NCI-H82 treated with DMSO at 0.1 percent for 48 hours (cell line): ENCODE measurements around the gene CLPX.
"Not testable (repeated sequence)": the region's sequence is repeated elsewhere in the genome, so short reads cannot be mapped to it uniquely, and the experiment has no call there.

Source experiments
- DNase-seq: peaks from one replicate; lab custom pipeline; 2025; ENCODE audit not compliant: unreplicated experiment; lab: John Stamatoyannopoulos, UW

The CLPX gene

DNA sequence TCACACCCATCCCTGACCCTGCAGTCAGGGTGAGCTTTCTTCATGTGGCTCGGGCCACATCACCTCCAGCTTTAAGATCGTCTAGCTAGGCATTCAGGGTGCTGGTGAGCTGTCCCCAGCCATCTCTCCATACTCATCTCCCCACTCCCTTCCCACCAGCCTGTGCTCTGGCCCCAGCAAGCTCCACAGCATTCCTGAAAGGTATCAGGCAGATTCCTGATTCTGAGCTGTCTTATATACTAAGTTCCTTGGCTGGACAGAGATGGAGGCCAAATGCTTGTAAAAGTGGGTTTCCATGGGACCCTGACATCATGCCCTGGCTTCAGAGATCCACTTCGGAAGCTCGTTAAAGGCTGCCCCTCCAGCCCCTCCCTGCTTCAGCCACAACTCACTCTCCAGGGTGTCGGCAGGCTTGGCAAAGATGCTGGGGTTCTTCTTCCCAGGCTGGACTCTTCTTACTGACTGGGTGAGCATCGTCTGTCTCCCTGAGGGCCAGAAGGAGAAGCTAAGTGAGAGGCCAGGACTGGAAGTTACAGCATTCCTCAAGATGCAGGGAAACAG lies 22.2 kb upstream of the CLPX start:
- no peak for DNase-seq

DNA sequence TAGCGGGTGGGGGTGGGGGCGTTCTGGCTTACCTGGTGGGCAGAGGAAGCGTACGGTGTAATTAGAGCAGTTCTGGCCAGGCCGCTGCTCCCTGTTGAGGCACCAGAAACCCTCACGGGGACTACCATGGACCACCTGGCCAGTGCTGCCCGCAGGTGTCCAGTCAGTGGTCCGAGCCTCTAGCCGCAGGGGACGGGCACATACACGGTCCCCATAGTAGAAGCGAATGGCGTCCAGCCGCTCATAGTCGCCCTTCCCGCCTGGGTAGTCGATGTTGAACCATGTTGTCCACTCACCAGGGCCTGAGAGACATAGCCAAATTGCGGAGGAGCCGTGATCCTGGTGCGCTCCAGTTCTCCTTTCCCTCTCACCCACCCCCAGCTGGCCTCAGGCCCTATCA lies 21.6 kb upstream of the CLPX start:
- DNase-seq = no peak

DNA sequence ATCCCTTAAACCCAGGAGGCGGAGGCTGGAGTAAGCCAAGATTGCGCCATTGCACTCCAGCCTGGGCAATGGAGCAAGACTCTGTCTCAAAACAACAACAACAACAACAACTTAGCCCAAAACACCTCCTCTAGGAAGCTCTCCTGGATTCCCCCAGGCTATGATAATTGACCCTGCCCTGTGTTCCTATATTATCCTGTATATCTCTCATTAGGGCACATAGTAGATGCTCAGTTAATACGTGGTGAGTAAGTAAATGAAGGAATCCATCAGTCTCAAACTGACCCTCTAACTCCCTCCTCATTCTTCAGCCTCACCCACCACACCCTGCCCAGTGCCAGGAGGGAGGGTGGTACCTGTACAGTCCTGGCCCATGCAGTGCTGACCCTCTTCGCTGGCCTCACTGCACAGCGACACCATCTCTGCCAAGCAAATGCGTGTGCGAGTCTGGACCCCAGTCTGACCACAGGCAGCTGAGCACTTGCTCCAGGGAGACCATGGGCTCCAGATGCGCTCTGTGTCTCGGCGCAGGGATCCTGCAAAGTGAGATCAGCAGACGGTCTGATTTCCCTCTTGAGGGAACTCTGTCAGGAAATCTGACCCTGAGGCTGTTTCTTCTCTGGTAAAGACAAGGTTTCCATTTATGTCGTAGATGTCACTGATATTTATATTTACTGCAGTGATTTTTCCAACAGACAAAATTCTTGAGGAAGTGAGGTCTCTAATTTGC lies 20.0 kb upstream of the CLPX start:
- DNase-seq = no peak

DNA sequence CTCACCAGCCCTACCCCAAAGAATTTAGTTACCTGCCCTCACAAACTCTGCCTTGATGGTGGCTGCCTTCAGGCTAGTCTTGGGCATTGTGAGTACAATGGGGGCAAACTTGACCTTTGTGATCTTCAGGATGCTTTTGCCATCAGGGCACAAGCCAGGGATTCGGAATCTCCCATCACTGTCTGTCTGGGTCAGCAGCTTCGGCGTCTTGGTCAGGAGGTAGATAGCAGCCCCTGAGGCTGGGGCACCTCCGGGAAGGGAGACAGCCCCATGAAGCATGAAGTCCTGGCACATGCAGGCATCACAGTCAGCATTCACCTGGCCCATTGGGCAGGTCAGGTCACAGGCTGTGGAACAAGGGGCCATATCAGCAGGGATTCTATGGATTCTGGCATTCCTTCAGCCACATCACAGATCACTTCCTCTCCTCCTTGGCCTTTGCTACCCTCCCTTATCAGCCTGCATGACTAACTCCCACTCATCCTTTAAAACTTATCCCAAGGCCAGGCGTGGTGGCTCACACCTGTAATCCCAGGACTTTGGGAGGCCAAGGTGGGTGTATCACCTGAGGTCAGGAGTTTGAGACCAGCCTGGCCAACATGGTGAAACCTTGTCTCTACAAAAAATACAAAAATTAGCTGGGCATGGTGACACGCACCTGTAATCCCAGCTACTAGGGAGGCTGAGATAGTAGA lies 19.2 kb upstream of the CLPX start:
- no peak for DNase-seq

DNA sequence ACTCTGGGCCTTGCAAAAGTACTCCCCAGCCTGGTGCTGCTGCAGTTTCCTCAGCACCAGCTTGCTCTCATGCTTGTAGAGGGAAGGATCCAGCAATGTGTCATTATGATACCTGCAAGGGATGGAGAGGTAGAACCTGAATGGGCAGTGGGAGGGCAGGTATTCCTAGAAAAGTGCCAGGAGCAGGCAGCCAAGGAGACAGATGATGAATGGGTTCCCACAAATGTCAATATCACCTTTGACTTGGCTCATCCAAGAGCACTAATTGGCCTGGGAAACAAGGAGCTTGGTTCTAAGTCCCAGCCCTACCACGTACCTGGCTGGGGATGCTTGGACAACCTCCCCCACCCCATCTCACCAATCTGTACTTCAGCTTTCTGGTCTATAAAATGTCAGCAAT lies 16.8 kb upstream of the CLPX start:
- no peak for DNase-seq

DNA sequence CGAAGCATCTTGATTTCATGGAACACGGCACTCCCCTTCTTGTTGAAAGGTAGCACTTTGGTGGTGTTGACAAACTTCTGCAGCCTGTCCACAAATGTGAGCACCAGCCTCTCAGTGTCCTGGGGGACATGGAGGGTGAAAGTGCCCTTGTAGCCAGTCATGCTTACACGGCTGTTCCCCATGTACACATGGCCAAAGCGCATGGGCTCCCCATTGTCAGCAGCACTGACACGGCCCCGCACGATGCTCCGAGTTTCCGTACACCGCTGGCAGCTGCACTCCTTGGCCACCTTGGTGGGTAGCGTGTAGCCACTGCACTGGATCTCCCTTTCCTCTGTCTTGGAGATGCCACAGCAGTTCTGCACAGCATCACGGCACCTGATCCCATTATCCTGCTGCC lies 13.4 kb upstream of the CLPX start:
- DNase-seq = no peak

DNA sequence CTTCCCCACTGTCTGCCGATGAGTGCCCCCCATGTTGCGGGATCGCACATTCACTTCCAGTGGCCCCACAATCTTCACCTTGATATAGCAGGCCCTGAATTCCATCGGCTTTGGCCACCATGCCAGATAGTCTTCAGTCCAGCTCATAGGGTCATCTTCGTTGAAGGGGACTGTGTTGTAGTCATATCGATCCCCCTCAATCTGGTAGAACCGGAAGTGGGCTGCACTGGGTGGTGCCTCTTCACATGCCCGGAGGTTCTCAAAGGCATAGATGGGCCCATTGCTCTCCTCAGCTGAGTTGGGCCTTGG lies 12.1 kb upstream of the CLPX start:
- no peak for DNase-seq

DNA sequence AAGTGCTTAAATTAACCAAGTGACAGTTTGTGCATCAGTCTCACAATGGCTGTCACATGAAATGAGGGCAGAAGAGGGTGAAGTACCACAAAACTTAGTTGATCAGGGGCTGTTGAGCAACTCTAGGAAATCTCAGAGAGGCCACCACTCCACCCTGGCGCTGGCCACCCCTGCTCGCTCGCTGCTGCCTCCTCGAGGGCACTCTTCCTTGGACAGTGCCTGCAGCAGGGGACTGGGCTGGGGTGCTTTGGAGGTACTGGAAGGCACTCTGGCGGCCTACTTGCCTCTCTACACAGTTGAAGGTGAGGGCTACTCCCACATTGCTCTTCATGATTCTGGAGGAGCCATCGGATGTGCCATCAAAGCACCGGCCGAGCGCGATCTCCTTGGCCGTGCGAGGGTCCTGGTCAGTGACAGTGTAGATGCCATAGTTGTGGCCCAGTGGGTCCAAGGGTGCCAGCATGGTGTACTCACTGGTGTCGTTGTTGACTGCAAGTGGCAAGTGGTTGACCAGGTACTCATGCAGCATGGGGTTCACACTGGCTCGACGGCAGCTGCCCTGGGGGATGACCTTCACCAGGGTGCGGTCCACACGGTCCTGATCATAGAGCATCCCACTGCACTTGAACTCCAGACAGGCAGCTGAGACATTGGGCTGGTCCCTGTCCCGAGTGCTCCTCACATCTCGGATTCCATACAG lies 11.6 kb upstream of the CLPX start:
- DNase-seq = no peak

DNA sequence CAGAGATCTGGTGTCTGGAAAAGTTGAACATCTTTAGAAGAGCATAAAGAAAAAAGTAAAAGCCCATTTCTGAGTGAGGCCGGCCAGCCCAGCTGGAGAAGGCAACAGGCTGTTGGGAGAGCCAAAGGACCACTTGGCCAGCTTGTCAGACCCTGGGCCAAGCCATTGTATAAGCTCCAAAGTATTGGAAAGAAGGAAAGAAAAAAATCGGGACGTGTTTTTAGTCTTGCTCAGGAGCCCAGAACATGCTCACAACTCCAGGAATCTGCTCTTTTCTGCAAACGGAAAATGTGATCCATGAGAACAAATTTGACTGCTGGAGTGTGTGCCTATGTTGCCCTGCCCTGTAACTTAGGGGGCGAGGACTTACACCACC lies 10.4 kb upstream of the CLPX start:
- no peak for DNase-seq

DNA sequence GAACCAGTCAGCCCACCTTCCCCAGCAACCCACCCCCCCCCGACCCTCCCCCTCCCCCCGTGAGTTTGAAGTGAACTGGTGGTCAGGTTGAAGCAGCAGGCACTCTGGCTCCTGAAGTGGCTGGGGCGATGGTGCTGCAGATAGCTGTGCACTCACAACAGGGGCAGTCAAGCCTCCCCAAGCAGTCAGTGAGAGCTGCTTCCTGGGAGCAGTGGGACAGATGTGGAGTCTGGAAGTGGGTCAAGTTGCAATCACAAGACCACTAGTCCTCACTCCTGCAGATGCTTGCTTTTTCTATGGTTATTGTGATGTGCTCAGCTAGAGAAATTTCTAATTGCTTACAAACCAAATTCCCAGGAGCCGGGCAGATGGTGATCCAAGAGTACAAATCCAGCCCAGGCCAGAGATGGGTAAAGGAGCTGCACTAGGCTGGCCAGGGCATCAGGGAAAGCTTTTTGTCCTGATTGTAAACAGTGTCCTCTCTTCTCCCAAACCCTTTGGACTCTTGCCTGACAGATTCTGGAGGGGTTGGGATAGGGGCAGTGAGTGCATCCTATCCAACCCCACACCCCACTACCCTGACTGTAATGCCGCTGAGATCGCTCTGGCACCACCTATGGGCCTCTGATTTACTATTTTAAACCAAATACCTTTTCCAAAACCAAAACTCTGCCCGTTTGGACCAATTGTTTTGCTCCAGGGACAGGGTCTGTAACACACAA lies 9.8 kb upstream of the CLPX start:
- DNase-seq = no peak

DNA sequence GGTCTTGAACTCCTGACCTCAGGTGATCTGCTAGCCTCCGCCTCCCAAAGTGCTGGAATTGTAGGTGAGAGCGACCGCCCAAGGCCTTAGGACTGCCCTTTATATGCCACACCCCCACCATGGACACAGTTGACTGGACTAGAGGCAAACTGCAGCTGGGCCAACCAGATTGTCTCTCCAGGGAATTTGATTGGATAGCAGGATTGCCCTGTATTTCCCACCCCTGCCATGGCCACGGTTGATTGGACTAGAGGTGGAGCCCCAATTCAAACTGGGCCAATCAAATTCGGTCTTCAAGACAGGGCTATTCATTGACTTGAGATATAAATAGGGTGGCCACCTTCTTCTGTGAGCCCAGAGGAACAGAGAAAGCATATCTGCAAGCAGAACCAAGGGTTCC lies 6.9 kb upstream of the CLPX start:
- no peak for DNase-seq

DNA sequence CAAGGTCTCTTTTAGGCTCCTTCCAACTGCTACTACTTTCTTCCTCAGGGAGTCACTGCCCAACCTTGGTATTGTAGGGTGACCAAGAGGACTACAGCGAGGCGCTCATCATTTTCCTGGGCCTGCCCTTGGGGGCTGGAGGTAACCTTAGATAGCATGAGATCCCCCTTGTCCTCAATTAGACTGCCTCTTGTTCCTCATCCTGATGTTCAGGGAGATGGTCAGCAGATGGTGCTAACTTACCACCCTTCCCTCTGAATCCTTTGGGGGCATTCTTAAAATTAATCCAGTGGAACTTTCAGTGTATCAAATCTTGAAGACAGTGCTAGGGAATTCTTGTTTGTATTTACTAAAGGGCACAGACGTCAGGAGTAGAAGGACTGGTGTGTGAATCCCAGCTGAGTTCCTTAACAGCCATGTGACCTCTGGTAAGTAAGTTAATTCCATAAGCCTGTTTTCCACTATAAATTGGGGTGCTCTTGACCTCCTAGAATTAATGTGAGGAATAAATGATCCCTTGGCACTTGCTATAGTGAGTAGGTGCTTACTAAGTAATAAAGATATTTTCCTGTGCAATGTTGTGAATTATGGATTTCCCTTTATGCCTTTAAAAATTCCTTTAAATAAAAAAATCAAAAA lies 4.1 kb upstream of the CLPX start:
- peak; percentile 65 for DNase-seq

DNA sequence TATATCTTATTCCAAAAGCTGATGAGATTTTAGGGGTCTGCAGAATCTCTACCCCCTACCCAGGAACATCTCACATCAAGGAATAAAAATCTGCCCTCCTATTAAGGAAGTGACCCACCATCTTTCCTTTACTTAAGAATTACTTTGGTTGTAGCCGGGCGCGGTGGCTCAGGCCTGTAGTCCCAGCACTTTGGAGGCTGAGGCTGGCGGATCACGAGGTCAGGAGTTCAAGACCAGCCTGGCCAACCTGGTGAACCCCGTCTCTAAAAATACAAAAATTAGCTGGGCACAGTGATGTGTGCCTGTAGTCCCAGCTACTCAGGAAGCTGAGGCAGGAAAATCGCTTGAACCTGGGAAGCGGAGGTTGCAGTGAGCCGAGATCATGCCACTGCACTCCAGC lies 3.3 kb upstream of the CLPX start:
- not testable (repeated sequence) for DNase-seq

DNA sequence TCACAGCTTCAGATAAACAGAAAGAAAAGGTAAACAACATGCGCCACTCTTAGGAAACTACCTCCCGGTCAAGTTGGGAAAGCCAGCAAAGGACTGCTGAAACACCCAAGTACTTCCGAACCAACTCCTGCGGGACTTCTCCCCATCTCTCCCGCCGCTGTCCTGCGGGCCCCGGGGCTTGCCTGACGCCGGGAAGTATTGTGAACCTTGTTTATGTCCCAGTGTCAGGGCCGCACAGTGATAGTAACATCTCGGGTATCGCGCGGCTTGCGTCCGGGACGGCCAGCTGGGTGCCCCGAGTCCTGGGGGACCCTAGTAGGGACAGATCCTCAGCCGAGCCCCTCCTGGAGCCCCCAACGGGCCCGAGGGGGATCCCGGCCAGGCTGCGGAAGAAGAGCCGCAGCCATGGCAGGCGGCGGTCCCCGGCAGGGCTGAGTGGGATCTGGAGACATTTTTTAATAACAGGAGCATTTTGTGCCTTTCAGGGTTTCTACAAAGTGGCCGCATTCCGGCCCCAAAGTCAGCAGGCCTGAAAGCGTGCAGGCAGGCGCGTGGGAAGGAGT lies 756 bp downstream of the CLPX start:
- DNase-seq = peak; percentile 14

DNA sequence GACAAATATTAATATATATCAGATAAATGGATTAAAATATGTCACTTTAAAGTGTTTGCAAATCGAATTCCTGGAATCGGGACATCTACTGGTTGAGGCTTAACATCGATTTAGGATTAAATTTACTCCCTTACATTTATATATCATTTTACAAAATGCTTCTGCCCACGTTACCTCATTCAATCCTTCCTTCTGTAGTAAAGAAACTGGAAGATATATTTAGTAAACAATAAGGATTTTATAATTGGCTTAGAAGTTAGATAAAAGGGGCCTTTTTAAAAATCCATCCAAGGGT lies 1.3 kb downstream of the CLPX start:
- DNase-seq = no peak

DNA sequence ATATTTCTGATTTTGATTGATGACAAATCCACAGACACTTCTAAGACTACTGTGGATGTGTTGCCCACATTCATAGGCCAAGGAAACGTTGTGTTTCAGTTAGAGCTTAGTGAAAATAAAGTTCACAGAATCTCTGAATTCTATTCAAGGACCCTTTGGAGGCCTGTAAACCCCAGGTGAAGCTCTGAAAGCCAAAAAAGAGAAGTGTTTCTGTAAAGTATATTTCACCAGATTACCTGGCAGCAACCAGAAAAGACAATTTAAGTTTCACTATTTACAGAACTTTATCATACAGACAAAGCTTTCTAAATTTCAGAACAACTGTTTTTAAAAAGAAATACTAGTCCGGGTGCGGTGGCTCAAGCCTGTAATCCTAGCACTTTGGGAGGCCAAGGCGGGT lies 2.6 kb downstream of the CLPX start:
- no peak for DNase-seq

DNA sequence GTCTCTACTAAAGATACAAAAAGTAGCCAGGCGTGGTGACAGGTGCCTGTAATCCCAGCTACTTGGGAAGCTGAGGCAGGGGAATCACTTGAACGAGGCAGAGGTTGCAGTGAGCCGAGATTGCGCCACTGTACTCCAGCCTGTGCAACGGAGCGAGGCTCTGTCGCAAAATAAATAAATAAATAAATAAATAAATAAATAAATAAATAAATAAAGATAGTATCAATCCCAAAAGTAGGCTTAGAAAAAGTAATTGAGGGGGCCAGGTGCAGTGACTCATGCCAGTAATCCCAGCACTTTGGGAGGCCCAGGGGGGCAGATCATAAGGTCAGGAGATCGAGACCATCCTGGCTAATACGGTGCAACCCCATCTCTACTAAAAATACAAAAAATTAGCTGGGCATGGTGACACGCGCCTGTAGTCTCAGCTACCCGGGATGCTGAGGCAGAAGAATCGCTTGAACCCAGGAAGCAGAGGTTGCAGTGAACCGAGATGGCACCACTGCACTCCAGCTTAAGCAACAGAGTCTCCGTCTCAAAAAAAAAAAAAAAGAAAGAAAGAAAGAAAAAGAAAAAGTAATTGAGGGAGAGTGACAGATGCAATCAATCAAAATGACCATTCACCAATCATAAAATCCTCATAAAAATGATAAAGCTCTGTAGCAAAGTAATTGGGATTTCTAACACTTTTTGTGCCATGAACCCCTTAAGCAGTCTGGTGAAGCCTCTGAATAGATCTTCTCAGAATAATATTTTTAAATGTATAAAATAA lies 3.4 kb downstream of the CLPX start:
- not testable (repeated sequence) for DNase-seq

DNA sequence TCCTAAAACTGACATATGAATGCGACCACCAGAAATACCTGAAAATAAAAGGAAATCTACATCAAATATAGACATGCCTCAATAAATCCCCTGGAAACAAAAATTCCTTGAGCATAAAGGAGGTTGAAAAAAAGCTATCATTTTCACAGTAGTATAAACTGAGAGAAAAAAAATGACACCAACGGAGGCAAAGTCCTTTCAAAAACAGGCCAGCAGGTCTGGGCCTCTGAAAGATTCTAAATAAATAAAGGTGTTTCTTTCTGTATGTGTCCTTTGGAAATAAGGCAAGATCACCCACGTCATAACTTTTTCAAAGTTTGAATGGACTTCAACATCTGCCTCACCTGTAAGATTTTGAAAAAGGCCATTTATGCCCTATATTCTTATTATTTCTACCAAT lies 5.0 kb downstream of the CLPX start:
- DNase-seq = no peak

DNA sequence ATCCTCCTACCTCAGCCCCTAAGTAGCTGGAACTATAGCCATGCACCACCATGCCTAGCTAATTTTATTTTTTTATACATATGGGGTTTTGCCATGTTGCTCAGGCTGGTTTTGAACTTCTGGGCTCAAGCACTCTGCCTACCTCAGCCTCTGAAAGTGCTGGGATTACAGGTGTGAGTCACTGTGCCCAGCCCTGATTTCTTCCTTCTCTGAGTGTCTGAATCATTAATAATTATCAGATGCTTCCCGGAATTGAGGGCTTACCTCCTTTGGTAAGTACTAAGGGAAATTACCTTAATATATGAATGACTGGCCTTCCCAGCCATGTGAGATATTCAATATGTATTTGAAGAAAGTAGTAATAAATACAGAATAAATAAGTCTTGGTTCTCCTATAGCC lies 7.2 kb downstream of the CLPX start:
- no peak for DNase-seq

DNA sequence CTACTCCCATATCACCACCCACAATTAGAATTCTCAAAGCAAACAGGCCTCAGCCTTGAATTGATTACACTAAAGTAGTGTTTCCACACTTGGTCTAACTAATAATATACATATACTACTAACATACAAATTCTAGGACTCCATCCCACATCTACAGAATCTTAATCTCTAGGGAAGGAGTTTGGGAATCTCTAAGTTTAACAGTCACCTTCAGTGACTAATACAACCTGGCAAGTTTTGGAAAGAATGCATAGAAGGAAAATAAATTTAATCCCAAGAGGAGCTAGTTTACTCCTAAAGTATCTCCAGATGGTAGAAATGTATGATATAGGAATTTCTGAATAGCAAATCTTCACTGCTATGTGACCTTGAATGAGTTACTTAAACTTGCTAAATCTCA lies 9.1 kb downstream of the CLPX start:
- no peak for DNase-seq
